ENCODE results near the gene DDB1.

Gene DDB1

DNA sequence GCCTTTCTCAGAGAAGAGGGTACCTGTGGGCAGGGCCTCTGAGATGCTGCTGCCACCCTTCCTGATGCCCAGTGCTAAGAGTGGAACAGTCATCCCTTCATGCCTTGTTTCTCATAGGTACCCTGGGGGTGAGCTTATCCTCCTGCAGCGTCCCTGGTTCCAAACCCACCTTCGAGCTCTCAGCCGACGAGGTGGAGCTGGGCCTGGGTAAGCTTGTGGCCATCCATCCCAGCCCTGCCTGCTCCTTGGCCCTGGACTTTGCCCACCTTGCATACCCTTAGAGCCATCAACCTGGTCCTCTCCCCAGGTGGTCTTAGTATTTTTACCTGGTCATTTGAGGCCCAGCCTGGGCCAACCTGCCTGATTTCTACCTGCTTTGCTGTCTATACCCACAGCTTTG lies 8.8 kb upstream of the DDB1 start:
- no peak overlapping the region for H3K4me3 ChIP-seq (ENCODE audit: low read depth, low read length)
- no peak for TF ChIP-seq CTCF (IDR thresholded peaks at IDR 0.05; ENCODE audit: borderline replicate concordance, insufficient read depth, low read depth, low read length)

- H3K4me3 ChIP-seq (ENCODE audit: low read depth, low read length) = no peak overlapping the region
- no peak for TF ChIP-seq CTCF (IDR thresholded peaks at IDR 0.05; ENCODE audit: borderline replicate concordance, insufficient read depth, low read depth, low read length)
These were observed 8.1 kb upstream of the DDB1 start for GRCh38 chr11:61340979-61341378.

- H3K4me3 ChIP-seq (ENCODE audit: low read depth, low read length) = no peak overlapping the region
- no peak for TF ChIP-seq CTCF (IDR thresholded peaks at IDR 0.05; ENCODE audit: borderline replicate concordance, insufficient read depth, low read depth, low read length)
These were observed 6.6 kb upstream of the DDB1 start for GRCh38 chr11:61339490-61339878.

DNA sequence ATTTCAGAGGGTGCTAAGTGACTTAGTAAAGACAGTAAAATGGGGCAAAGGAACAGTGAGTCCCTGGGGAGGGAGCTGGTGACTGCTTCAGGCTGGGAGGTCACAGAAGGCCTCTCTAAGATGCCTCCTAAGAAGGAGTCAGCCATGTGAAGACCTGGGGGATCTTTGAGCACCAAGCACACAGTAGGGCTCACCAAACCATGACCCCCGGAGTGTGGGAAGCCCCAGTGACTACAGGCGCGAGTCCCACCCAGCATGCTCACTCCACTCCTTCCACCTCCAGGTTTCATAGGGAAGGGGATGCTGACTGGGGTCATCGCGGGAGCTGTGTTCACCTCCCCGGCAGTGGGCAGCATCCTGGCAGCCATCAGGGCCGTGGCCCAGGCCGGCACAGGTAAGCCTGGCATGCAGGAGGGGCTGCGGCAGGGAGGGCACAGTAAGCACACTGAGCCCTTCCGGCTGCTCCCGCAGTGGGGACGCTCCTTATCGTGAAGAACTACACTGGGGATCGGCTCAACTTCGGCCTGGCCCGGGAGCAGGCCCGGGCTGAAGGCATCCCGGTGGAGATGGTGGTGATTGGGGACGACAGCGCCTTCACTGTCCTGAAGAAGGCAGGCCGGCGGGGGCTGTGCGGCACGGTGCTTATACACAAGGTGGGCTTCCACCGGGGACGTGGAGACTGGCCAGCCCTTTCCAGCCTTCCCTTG lies 6.0 kb upstream of the DDB1 start:
- no peak for TF ChIP-seq CTCF (IDR thresholded peaks at IDR 0.05; ENCODE audit: borderline replicate concordance, insufficient read depth, low read depth, low read length)

GRCh38 chr11:61337706-61338470 lies 5.0 kb upstream of the DDB1 start:
- H3K4me3 ChIP-seq (ENCODE audit: low read depth, low read length) = no peak overlapping the region
- TF ChIP-seq CTCF (IDR thresholded peaks at IDR 0.05; ENCODE audit: borderline replicate concordance, insufficient read depth, low read depth, low read length) = no peak

More for the DNA sequence above, 6.0 kb upstream of the DDB1 start:
- H3K4me3 ChIP-seq (ENCODE audit: low read depth, low read length) = no peak overlapping the region

DNA sequence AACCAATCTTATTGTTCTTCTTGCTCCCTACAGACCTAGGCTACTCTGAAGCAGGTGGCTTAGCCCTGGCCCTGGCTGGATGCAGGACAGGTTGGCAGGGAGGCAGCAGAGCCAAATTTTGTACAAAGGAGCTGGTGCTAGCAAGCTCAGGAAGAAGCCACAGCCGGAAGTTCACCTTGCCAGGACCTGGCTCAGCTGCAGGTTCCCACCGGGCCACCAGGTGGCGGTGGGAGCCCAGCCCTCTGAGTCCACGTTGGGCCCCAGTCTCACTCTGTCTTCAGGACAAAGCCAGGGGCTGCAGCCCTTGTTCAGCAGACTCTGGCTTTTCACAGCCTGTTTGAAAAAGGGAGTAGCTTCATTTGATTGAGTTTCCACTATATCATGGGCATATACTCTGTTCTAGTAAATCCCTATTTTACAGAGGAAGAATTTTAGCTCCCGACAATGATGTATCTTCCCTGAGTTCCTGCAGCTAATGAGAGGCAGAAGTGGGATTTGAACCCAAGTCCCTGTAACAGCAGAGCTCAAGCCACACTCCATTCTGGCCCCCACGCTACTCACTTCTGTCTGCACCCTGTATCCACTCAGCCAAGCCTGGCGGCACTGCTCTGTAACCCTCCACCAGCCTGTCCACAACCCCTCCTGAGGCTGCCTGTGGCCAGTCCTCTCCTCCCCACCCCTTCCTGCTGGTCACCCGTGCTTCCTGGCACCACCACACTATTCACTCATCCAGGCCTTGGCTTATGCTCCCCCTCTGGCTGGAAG lies 3.4 kb upstream of the DDB1 start:
- no peak overlapping the region for H3K4me3 ChIP-seq (ENCODE audit: low read depth, low read length)
- TF ChIP-seq CTCF (IDR thresholded peaks at IDR 0.05; ENCODE audit: borderline replicate concordance, insufficient read depth, low read depth, low read length) = peak; percentile 97

Data from GM12875 (cell line).